GM10248 (cell line): ENCODE data around the gene IQCN.

ENCODE experiments used
- CTCF ChIA-PET: fragments of 300-600 bp; sonication (Branson Sonifier 250); formaldehyde crosslinking; extraction: SDS; loops from one replicate; lab custom pipeline; 2021; ENCODE audit warnings: antibody characterized with exemption; lab: Yijun Ruan, JAX
- POLR2A ChIA-PET: fragments of 350-650 bp; sonication (Branson Sonifier 250); formaldehyde crosslinking; extraction: SDS; loops from one replicate; lab custom pipeline; 2020; ENCODE audit warnings: antibody characterized with exemption; lab: Yijun Ruan, JAX
- DNase-seq: peaks from one replicate; pipeline ENCODE4 v3.0.0; 2012; ENCODE audit errors: extremely low spot score
- CTCF ChIP-seq: IDR thresholded peaks from 2 replicates; pipeline ENCODE4 v1.5.1; 2012; ENCODE audit warnings: mild to moderate bottlenecking, low read depth; ENCODE audit errors: extremely low read depth, missing control alignments, control extremely low read depth

The IQCN gene

GRCh38 chr19:18231775-18232174 is 42.5 kb downstream of the IQCN start:
- ChIA-PET CTCF (interaction anchor here (0.7 to 4.5 kb wide), 7 partner anchors 9 to 90 kb away, joined by 3 to 59 read pairs (median 5); partner anchors contain the start of gene RAB3A), POLR2A (interaction anchor here (0.7 kb wide), 1 partner anchor 50 kb away, joined by 3 read pairs; the partner anchor contains the start of gene JUND)
- DNase-seq, result no peak
- no peak for TF ChIP-seq CTCF

- no peak for TF ChIP-seq CTCF
- DNase-seq, result no peak
- ChIA-PET POLR2A (interaction anchor here (0.7 kb wide), 1 partner anchor 50 kb away, joined by 3 read pairs; the partner anchor contains the start of gene JUND), CTCF (interaction anchor here (0.7 to 4.5 kb wide), 10 partner anchors 10 to 171 kb away, joined by 3 to 59 read pairs (median 4); a partner anchor contains a TSS)
Observed at GRCh38 chr19:18230941-18231734, 43.1 kb downstream of the IQCN start.

- no peak for TF ChIP-seq CTCF
- DNase-seq, result no peak
- ChIA-PET POLR2A (no interaction called here), CTCF (interaction anchor here (0.6 to 4.5 kb wide), 7 partner anchors 8 to 172 kb away, joined by 3 to 59 read pairs (median 4); a partner anchor contains a TSS)
Observed at GRCh38 chr19:18229915-18230314, 44.3 kb downstream of the IQCN start.

GRCh38 chr19:18229474-18229873 is 44.8 kb downstream of the IQCN start:
- no peak for DNase-seq
- ChIA-PET CTCF (interaction anchor here (0.8 to 1.3 kb wide), 4 partner anchors 11 to 182 kb away, joined by 3 to 7 read pairs (median 4); no protein-coding TSS in a partner anchor), POLR2A (no interaction called here)
- peak; percentile 58 for TF ChIP-seq CTCF

GRCh38 chr19:18227781-18228271 is 46.4 kb downstream of the IQCN start:
- POLR2A ChIA-PET, result no interaction called here
- TF ChIP-seq CTCF, result no peak
- CTCF ChIA-PET, result interaction anchor here (1.0 to 1.3 kb wide), 2 partner anchors 13 to 23 kb away, joined by 3 to 7 read pairs; no protein-coding TSS in a partner anchor
- DNase-seq, result no peak

- DNase-seq, result no peak
- no peak for TF ChIP-seq CTCF
- CTCF ChIA-PET, result interaction anchor here (0.9 kb wide), 1 partner anchor 25 kb away, joined by 5 read pairs; no protein-coding TSS in a partner anchor
- POLR2A ChIA-PET, result interaction anchor here (1.8 kb wide), 1 partner anchor 52 kb away, joined by 11 read pairs; no protein-coding TSS in a partner anchor
Observed at GRCh38 chr19:18226956-18227780, 47.1 kb downstream of the IQCN start.
